ENCODE data around the gene KAT14.
"Not testable (repeated sequence)": the region's sequence is repeated elsewhere in the genome, so short reads cannot be mapped to it uniquely, and the experiment has no call there.

KAT14 gene

DNA sequence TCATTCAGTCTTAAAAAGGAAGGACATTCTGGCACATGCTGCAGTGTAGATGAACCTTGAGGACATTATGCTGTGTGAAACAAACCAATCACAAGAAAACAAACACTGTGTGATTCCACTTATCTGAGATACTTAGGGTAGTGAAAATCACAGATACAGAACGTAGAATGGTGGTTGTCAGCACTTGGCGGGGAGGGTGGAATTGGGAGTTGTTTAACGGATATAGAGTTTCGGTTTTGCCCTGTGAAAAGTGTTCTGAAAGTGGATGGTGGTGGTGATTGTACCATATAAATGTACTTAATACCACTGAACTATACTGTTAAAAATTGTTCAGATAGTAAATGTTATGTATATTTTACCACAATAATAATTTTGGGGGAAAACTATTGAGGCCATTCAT, 18.4 kb downstream of the KAT14 start:
- DNase-seq: no peak

DNA sequence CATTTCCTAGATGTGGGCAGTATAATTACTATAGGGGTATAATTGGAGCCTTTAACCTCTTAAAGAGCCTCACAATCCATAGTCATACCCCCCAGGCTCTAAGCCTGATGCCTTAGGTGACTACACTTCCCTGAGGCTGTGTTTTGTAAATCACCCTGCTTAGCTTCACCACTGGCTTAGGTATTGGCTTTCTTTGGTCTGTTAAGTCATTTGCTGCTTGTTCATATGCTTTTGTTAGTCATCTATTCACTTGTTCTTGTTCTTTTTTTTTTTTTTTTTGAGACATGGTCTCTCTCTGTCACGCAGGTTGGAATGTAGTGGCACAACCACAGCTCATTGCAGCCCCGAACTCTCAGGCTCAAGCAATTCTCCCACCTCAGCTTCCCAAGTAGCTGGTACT, 26.7 kb downstream of the KAT14 start:
- DNase-seq: no peak

DNA sequence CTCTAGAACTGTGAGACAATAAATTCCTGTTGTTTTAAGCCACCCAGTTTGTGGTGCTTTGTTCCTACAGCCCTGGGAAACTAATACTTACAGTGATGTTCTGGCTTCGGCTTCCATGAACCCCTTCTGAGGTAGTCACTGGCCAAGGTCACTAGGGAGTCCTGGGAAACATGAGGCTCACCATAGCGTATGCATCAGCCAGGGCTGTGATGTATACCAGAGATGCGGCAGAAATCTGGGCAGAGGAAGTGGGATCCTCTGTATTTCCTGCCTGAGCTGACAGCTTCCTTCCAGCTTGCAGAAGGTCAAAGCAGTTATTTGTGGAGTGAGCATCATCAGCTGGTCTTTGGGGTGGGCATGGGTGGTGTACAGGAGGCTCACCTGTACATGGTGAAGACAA, 27.9 kb downstream of the KAT14 start:
- DNase-seq: no peak

DNA sequence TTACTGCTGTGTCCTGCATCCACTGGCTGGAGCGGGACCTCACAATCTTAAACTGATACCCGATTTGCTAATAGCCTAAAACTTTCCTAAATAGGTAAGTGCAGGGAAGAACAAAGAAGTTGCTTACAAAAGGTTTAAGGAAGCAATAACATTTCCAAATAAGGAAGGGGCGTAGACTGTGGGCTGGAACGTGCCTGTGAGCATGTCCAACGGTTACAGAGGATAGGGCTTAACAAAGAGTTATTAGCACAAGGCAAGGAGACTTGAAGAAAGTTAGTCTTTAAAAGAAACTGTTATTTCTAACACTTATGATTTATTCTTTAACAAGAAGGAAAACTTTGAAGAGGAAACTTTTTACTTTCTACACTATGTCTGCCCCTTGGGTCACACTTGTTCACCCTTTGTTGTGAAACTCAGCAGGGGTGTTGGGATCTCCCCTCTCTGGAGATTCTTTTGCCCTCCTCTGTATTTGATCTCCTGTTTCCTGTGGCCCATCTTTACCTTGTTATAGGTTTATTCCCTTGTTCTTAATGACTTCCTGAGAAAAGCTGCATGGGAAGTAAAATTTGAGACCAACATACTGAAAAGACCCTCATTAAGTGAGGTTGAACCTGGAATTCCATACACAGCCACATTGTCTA, 28.7 kb downstream of the KAT14 start:
- no peak for DNase-seq

DNA sequence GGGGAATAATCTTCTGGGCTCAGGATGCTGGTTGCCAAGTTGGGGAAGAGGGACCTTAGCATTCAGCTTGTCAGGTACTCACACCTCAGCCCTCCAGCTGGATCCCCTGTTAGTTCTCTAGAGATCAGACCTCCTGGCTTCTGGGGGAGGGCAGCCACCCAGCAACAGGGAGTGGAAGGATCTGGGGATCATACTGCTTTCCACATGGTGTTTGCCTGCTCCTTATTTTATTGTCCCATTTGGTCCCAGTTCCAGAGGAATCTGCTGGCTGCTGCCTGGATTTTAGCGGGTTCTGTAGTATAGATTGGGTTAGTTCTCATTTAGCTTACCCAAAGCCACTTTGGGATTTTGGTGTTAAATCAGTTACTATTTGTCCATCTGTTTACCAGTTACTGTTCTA, 29.3 kb downstream of the KAT14 start:
- DNase-seq: no peak

DNA sequence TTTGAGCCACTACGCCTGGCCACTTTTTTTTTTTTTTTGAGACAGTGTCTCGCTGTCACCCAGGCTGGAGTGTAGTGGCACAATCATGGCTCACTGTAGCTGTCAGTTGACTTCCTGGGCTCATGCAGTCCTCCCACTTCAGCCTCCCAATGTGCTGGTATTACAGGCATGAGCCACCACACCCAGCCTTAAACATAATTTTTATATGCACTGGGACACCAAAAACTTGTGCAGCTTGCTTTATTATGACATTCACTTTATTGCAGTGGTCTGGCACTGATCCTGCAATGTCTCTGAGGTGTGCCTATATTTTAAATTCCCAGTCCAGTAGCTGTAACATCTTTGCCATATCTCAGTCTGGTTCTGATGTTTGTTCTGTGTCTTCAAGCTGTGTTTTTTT, 34.7 kb downstream of the KAT14 start:
- DNase-seq: no peak

DNA sequence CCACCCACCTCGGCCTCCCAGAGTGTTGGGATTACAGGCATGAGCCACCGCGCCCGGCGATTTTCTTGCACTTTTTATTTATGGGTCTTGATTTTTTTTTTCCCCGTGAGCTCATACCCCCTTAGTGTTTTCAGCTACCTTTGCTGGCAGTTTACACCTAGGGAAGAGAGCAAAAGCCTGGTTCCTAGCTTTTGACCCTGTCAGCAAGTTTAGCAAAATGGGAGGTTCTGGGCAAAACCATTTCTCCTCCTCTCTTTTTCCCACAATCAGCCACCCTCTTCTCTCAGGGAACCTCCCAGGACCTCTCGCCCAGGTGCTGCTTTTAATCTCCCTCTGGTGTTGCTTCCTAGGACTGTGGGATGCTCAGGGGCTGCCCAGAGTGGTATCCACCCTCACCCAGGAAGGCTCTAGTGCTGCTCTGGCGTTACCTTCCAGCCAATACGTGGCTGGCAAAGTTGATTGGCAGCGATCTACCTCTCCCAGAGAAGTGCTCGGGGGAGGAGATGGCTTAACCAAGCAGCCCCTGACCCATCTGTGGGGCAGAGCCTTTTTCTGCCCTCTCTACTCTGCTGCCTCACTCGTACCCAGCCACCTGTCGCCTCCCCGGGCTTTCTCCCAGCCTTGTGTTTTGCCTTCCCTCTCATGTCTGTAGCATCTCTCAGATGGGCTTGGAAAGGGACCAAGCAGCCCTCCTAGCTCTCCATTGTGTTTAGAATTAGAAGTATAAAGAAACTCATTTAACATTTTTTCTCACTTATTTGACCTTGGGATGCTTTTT, 37.4 kb downstream of the KAT14 start:
- no peak for DNase-seq

DNA sequence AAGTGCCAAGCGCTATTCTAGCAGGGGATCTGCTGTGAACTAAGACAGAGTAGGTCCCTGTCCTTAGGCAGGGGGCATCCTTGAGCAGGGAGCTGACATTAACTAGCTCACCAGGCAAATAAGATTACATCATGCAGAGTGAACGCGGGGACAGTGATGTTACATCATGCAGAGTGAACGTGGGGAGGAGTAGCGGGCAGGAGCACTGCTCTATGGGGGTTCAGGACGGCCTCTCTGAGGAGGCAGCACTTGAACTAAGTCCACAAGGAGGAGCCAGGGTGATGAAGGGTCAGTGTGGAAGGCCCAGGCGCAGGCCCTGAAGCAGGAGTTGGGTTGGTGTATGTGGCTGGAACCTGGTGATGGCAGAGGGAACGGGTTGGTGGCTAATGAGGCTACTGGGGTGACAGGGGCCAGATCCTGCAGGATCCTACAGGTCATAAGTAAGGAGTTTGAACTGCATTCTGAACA, 38.7 kb downstream of the KAT14 start:
- DNase-seq: no peak

DNA sequence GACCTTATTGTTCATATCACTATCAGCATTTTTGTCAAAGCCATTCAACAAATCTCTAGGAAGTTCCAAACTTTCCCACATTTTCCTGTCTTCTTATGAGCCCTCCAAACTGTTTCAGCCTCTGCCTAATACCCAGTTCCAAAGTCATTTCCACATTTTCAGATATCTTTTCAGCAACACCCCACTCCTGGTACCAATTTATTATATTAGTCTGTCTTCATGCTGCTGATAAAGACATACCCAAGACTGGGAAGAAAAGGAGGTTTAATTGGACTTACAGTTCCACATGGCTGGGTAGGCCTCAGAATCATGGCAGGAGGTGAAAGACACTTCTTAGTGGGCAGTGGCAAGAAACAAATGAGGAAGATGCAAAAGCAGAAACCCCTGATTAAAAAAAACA, 42.7 kb downstream of the KAT14 start:
- DNase-seq: not testable (repeated sequence)

DNA sequence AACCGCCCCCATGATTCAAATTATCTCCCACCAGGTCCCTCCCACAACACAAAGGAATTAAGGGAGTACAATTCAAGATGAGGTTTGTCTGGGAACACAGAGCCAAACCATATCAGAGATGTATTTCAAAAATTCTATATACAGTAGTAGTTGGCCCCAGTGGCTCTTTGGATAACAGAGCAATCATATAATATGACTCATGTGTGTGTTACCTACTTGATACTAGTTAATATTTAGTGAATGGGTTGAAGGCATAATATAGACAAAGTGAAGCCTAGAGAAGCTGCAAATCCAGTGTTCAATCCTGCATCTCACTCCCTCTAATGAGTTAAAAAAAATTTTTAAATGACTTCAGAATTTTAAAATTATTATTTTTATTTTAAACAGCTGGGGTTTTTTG, 43.2 kb downstream of the KAT14 start:
- no peak for DNase-seq

DNA sequence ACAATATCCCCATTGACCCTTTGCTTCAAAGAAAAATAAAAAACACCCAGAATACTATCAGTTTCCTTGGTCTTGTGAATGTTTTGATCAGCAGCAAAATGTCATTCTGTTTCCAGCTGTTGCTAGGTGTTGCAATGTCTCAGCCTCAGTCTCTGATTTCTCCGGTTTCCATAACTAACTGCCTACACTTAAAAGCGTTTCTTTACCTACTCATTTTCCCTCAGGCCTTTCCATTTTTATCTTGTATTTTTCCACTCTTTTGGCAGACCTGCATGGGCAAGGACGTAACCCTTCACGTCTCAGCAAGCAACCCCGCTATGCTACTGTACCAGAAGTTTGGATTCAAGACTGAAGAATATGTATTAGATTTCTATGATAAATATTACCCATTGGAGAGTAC, 49.4 kb downstream of the KAT14 start:
- no peak for DNase-seq

DNA sequence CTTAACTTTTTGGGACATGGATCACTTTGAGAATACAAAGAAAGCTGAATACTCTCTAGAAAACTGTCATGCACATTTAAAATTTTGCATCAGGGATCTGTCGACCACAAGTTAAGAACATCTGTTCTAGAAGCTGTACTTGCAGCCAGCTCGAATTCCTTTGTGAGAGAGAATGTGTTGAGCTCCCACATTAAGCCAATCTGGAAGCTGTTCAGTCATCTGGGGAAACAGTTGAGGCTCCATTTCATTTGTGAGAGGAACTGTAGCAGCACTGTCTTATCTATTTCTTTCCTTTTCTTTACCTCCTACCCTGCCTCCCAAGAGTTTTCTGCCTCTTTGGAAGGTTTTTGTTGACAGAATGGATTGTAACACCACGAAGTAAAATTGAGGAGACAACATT, 50.8 kb downstream of the KAT14 start:
- DNase-seq: no peak

DNA sequence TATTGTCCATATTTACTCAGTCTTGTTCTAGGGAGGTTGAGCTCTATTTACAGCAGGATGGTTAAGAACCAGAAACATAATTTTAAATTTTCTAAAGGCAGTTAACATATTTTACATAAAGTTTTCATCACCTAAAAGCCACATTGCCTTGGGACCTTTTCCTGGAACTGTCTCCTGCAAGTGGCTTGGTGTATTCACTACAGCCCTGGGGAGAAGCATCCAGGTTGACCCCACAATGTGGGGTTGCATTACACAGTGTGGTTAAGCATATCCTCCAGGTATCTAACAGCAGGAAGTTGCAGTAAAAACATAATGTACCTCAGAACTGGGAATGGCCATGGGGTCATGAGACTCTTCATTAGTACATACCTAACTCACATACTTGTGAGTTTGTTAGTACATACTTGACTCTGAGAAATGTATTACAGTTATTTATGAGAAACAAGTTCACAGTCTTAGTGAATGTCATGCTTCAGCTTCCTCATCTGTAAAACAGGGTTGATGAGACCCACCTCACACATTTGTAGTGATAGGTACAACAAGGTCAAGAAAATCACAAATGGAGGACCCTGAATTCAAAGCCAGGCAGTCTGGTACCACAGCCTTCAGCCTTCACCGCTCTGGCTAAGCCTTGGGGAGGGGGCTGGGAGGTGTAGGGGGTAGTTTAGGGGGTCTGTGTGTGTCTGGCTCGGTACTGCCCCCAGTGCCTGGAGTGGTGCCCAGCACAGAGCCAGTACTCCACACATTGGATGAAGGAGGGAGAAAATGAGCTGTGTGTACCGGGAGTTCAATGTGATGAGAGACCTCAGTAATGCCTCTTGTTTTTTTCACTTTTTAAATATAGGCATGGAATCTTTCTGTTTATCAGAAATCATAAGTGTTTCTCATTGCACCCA, 52.9 kb downstream of the KAT14 start:
- DNase-seq: no peak

DNA sequence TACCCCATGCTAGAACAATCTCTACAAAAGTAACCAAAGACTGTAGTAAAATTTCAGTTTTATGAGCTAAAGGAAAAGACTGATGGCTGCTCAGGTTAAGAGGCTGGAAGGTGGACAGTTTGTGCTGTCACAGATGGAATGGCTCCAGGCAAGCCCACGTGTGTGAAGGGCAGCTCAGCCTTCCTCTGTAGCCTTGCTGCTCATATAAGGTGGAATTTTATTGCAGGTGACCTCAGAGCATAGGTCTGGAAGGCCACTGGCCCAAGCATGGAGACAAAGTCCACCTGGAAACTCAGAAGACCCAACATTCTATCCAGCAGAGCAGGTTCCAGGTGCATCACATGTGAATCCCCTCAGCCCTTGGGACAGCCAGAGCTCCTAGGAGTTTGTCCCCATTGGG, 53.6 kb downstream of the KAT14 start:
- no peak for DNase-seq

DNA sequence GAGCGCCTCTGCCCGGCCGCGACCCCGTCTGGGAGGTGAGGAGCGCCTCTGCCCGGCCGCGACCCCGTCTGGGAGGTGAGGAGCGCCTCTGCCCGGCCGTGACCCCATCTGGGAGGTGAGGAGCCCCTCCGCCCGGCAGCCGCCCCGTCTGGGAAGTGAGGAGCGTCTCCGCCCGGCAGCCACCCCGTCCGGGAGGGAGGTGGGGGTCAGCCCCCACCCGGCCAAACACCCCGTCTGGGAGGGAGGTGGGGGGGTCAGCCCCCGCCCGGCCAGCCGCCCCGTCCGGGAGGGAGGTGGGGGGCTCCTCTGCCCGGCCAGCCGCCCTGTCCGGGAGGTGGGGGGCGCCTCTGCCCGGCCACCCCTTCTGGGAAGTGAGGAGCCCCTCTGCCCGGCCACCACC, 56.8 kb downstream of the KAT14 start:
- DNase-seq: not testable (repeated sequence)

DNA sequence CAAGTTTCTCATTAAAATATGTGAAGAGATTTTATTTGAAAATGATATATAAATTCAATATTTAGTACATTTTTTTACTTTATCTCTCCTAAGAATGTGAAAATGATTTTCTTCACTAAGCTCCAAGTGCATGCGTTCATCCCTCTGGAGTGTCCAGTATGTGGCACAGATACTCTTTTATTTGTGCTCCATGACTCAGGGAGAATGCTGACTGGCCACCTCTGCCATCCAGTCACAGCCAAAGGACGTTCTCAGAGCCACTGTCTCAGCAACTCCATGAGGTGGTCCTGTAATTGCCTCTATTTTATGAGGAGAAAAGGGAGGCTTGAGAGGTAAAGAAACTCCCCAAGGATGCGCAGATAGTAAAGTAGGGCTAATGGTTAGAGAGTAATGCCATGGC, 58.3 kb downstream of the KAT14 start:
- DNase-seq: no peak

DNA sequence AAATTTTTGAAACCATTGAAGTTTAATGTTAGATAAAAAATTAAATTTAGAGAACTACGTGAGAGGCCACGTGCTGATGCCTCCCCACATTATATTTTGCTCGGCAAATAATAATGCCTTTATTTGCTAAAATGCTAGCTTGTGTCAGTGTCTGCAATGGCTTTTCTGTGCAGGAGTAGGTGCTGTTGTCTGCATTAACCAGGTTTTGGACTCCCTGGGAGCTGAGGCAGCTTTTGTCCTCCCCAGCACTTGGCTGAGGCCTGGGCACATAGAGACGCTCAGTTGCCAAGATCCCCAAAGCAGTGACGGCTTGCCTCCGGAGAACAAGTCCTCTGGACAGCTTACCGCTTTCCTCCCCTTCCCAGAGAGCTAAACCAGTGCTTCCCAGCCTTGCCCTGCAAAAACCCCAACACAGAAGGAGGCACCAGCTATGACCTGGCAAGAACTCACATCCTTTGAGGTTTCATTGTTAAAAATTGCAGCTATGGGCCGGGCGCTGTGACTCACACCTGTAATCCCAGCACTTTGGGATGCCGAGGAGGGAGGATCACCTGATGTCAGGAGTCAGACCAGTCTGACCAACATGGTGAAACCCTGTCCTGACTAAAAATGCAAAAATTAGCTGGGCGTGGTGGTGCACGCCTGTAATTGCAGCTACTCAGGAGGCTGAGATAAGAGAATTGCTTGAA, 59.9 kb downstream of the KAT14 start:
- no peak for DNase-seq

DNA sequence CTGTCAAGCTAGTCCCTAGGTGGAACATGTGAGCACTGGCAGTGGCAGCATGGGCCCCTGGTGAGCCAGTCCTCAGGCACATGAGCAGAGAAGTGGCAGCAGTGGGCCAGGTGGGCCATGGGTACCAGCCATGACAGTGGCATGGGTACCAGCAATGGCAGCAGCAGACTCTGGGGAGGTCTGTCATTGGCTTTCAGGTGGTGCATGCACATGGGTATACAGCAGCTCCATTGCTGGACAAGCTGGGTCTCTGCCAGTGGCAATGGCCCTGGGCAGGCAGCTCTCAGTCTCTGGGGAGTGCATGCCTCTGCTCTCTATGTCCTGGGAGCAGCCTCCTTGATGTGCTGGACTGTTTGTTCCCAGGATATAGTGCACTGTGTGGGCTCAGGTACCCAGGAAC, 65.3 kb downstream of the KAT14 start:
- no peak for DNase-seq

DNA sequence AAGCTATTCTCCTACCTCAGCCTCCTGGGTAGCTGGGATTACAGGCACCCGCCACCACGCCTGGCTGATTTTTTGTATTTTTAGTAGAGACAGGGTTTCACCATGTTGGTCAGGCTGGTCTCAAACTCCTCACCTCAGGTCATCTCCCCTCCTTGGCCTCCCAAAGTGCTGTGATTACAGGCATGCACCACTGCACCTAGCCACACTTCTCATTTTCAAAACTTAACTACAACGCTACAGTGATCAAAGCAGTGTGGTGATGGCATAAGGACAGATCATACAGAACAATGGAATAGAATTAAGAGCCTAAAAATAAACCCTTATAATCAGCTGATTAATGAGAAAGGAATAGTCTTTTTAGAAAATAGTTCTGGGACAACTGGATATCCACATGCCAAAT, 66.0 kb downstream of the KAT14 start:
- not testable (repeated sequence) for DNase-seq

DNA sequence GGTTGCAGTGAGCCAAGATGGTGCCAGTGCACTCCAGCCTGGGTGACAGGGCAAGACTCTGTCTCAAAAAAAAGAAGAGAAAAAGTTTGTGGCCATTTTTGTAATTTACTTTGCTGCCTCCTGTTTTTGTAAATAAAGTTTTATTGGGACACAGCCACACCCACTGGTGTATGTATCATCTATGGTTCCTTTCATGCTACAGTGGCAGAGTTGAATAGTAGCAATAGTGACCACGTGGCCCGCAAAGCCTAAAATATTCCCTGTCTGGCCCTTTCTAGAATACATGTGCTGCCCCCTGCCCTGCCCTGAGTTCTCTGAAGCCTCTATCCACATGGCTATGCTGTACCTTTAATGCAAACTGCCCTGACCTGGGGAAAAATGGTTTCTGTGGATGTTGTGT, 75.3 kb downstream of the KAT14 start:
- DNase-seq: no peak

DNA sequence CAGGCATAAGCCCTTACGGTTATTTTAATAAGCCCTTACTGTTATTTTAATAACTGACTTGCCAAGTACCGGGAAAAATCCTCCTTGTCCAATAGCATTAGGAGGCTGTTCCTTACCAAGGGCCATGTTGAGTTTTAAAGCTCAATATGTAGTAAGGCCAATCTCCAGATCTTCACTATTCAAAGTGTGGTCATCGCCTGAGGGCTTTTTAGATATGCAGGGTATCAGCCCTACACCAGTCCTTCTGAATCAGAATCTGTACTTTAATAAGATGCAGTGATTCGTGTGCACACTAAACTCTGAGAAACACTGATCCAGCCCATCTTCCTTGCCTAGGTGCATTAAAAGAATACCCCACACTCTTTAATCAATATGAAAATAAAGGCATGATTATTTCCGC, 77.9 kb downstream of the KAT14 start:
- no peak for DNase-seq

DNA sequence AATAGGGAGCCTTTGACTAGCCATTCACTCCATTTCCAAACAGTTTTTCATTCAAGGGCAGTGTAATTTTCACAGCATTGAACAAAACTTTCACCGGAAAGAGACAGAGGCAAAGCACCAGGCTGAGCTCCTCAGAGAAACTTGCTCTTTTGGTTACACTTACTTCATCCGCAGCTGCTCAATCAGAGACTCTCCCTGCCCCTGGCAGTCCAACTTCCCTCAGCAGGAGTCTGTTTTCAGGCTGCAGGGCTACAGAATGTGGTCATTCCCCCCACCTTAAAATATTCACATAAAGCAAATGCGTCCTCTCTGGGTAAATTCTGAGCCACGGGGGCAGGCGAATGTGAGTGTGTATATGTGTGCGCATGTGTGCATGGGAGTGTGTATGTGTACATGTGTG, 80.6 kb downstream of the KAT14 start:
- no peak for DNase-seq

DNA sequence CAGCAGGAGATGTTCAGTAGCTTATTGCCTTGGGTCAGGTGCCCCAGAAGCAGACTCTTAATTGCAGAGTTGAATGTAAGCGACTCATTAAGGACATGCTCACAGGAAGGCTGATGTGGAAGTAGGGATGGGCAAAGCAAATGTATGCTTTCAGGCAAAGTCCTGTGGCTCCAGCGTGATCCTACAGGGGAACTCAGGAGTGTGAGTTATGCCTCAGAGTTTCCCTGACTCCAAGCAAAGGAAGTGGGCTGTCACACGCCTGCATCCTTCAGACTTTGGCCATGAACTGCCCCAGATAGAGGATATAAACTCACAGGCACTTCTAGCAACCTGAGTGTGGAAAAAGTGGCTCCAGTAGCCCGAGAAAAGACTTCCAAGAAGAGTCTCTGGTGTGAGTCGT, 85.7 kb downstream of the KAT14 start:
- DNase-seq: no peak
